ENCODE data around the gene TMEM42.

TMEM42 gene

GRCh38 chr3:44887101-44887500, 25.4 kb downstream of the TMEM42 start:
- no peak overlapping the region for H3K4me3 ChIP-seq (ENCODE audit: low read depth, low read length)
- no peak for TF ChIP-seq CTCF (IDR thresholded peaks at IDR 0.05; ENCODE audit: low read depth, low read length, missing control alignments)
- DNase-seq (ENCODE audit: low read depth), result no peak

GRCh38 chr3:44890258-44890657, 28.5 kb downstream of the TMEM42 start:
- no peak for DNase-seq (ENCODE audit: low read depth)
- TF ChIP-seq CTCF (IDR thresholded peaks at IDR 0.05; ENCODE audit: low read depth, low read length, missing control alignments), result no peak
- H3K4me3 ChIP-seq (ENCODE audit: low read depth, low read length), result no peak overlapping the region

GRCh38 chr3:44890852-44891251, 29.1 kb downstream of the TMEM42 start:
- no peak for TF ChIP-seq CTCF (IDR thresholded peaks at IDR 0.05; ENCODE audit: low read depth, low read length, missing control alignments)
- no peak for DNase-seq (ENCODE audit: low read depth)
- H3K4me3 ChIP-seq (ENCODE audit: low read depth, low read length), result no peak overlapping the region

- no peak for TF ChIP-seq CTCF (IDR thresholded peaks at IDR 0.05; ENCODE audit: low read depth, low read length, missing control alignments)
- DNase-seq (ENCODE audit: low read depth), result no peak
- no peak overlapping the region for H3K4me3 ChIP-seq (ENCODE audit: low read depth, low read length)
Measured at GRCh38 chr3:44892689-44893088, 31.0 kb downstream of the TMEM42 start.

- H3K4me3 ChIP-seq (ENCODE audit: low read depth, low read length), result no peak overlapping the region
- no peak for DNase-seq (ENCODE audit: low read depth)
- TF ChIP-seq CTCF (IDR thresholded peaks at IDR 0.05; ENCODE audit: low read depth, low read length, missing control alignments), result no peak
Measured at GRCh38 chr3:44893097-44893496, 31.4 kb downstream of the TMEM42 start.

GRCh38 chr3:44894485-44894884, 32.8 kb downstream of the TMEM42 start:
- no peak overlapping the region for H3K4me3 ChIP-seq (ENCODE audit: low read depth, low read length)
- no peak for DNase-seq (ENCODE audit: low read depth)
- no peak for TF ChIP-seq CTCF (IDR thresholded peaks at IDR 0.05; ENCODE audit: low read depth, low read length, missing control alignments)

- TF ChIP-seq CTCF (IDR thresholded peaks at IDR 0.05; ENCODE audit: low read depth, low read length, missing control alignments), result no peak
- H3K4me3 ChIP-seq (ENCODE audit: low read depth, low read length), result no peak overlapping the region
- DNase-seq (ENCODE audit: low read depth), result no peak
Measured at GRCh38 chr3:44896440-44896839, 34.7 kb downstream of the TMEM42 start.
